Endothelial cell of umbilical vein (primary cell): ENCODE results near the gene ADGRG7.

ENCODE experiments used
- CTCF ChIP-seq, 2 donors: IDR thresholded peaks; 1 replicate in 1 of 2; 2 replicates in 1 of 2; pipeline ENCODE4 v1.5.1; 2011; ENCODE audit warnings: low read length in 2 of 2, mild to moderate bottlenecking in 2 of 2, moderate library complexity in 2 of 2, control low read depth in 1 of 2, inconsistent platforms in 1 of 2, low read depth in 1 of 2; ENCODE audit not compliant: insufficient read depth in 1 of 2; ENCODE audit errors: extremely low read depth in 1 of 2
- EZH2 ChIP-seq: IDR thresholded peaks from 2 replicates; pipeline ENCODE4 v1.6.1; 2012; ENCODE audit warnings: borderline replicate concordance, low read depth, mild to moderate bottlenecking, moderate library complexity, low read length, inconsistent platforms; ENCODE audit not compliant: severe bottlenecking
- FOS ChIP-seq: IDR thresholded peaks from 2 replicates; pipeline ENCODE4 v1.6.1; 2011; ENCODE audit warnings: mild to moderate bottlenecking, low read length, moderate library complexity, borderline replicate concordance; ENCODE audit not compliant: insufficient read depth
- GATA2 ChIP-seq: IDR thresholded peaks from 2 replicates; pipeline ENCODE4 v1.7.0; 2011; ENCODE audit warnings: low read depth, mild to moderate bottlenecking, moderate library complexity, mixed read lengths, low read length; ENCODE audit not compliant: insufficient read length, insufficient read depth
- JUN ChIP-seq: IDR thresholded peaks from 2 replicates; pipeline ENCODE4 v1.6.1; 2011; ENCODE audit warnings: borderline replicate concordance, low read depth; ENCODE audit not compliant: insufficient read length, insufficient read depth
- MAX ChIP-seq: IDR thresholded peaks from 2 replicates; pipeline ENCODE4 v1.6.1; 2011; ENCODE audit not compliant: insufficient read depth, insufficient read length
- MYC ChIP-seq: IDR thresholded peaks from one replicate; pipeline ENCODE4 v1.6.1; 2011; ENCODE audit warnings: mild to moderate bottlenecking, low read depth, low read length
- POLR2A ChIP-seq: IDR thresholded peaks from 2 replicates; pipeline ENCODE4 v1.6.1; 2012; ENCODE audit warnings: low read depth, mild to moderate bottlenecking, control low read depth, low read length
- POLR2AphosphoS5 ChIP-seq: IDR thresholded peaks from 2 replicates; pipeline ENCODE4 v1.6.1; 2012; ENCODE audit warnings: low read depth, mild to moderate bottlenecking, control low read depth, low read length, moderate library complexity; ENCODE audit not compliant: insufficient read depth

GRCh38 chr3:100600181-100601042 lies 9.0 kb upstream of the ADGRG7 start:
- TF ChIP-seq POLR2AphosphoS5 (no peak), CTCF (IDR thresholded peaks at IDR 0.05; ENCODE audit: extremely low read depth in 1 of 2, insufficient read depth in 1 of 2, low read depth in 1 of 2, low read length in 2 of 2) (no peak), EZH2 (no peak), POLR2A (no peak), JUN (no peak), MAX (no peak), FOS (no peak), MYC (no peak), GATA2 (no peak)
